ENCODE data around the gene KCNAB1. TPM values are rescaled to one million over a fixed set of nuclear protein-coding genes. Genes with fewer than 3 reads are reported as not detected.

Gene KCNAB1
- total and polyA plus RNA-seq, 2 of the 8 experiments (the other 6 are each of a cell fraction or from before 2014, with no cell fraction given): 0.51 to 2.3 TPM

GRCh38 chr3:156298014-156298413 is 177.6 kb downstream of the KCNAB1 start:
- Histone ChIP-seq H3K4me3 (ENCODE audit: extremely low read depth in 1 of 4, insufficient read depth in 2 of 4, low read depth in 3 of 4, low read length in 4 of 4) (no peak overlapping the region), H3K9me3 (ENCODE audit: insufficient read depth in 2 of 2, low read depth in 1 of 2, low read length in 1 of 2) (no peaks in the 10 kb centered on the region), H2BK120ac (replicated peaks; ENCODE audit: low read depth, low read length) (no peak overlapping the region), H3K23me2 (ENCODE audit: low read depth, low read length) (no peaks in the 10 kb centered on the region), H4K8ac (ENCODE audit: extremely low read depth, insufficient read depth, low read length) (no peak overlapping the region), H3K36me3 (ENCODE audit: control insufficient read depth in 2 of 4, insufficient read depth in 4 of 4, low read length in 3 of 4) (no peaks in the 10 kb centered on the region), H3K9ac (replicated peaks in 1 of 4; ENCODE audit: extremely low read depth in 1 of 4, low read depth in 3 of 4, low read length in 3 of 4) (no peak overlapping the region), H4K91ac (replicated peaks; ENCODE audit: insufficient read length, low read length) (no peak overlapping the region), H3K79me1 (ENCODE audit: low read depth, low read length) (no peaks in the 10 kb centered on the region), H2AK5ac (ENCODE audit: low read depth, low read length) (no peak overlapping the region), H3K14ac (ENCODE audit: insufficient read length) (no peak overlapping the region), H3K4me2 (ENCODE audit: insufficient read depth in 1 of 2, low read depth in 2 of 2, low read length in 2 of 2) (no peak overlapping the region), H3K4ac (replicated peaks; ENCODE audit: insufficient read length, low read depth, low read length) (no peak overlapping the region), H3K27me3 (replicated peaks in 1 of 4; ENCODE audit: control insufficient read depth in 3 of 4, extremely low read depth in 1 of 4, insufficient read depth in 3 of 4, low read length in 3 of 4) (peaks cover 0 to 6% (median 0%) of the 10 kb centered on the region in 4 experiments; a peak in 4 of 7 replicates), H3K18ac (ENCODE audit: extremely low read depth, low read length) (no peak overlapping the region), H4K20me1 (replicated peaks in 1 of 2; ENCODE audit: control insufficient read depth in 1 of 2, insufficient read depth in 2 of 2, low read length in 2 of 2) (no peaks in the 10 kb centered on the region), H3K79me2 (ENCODE audit: control insufficient read depth in 1 of 2, insufficient read depth in 2 of 2, low read length in 2 of 2) (no peaks in the 10 kb centered on the region), H4K5ac (ENCODE audit: insufficient read length, low read depth, low read length) (no peak overlapping the region), H3K4me1 (replicated peaks in 1 of 4; ENCODE audit: control insufficient read depth in 3 of 4, insufficient read depth in 4 of 4, low read length in 3 of 4) (no peaks in the 10 kb centered on the region), H2AFZ (ENCODE audit: low read length) (no peak overlapping the region), H2BK15ac (ENCODE audit: low read length) (no peak overlapping the region), H2BK12ac (ENCODE audit: low read depth, low read length) (no peak overlapping the region), H2BK20ac (ENCODE audit: low read length) (no peak overlapping the region), H2BK5ac (ENCODE audit: low read depth, low read length) (no peak overlapping the region), H3K56ac (replicated peaks; ENCODE audit: insufficient read length, low read depth, low read length) (no peak overlapping the region), H3K27ac (ENCODE audit: low read depth, low read length) (no peak overlapping the region), H3K23ac (ENCODE audit: insufficient read length) (no peak overlapping the region)
- DNase-seq (ENCODE audit: low read depth in 1 of 2, low spot score in 2 of 2): no peak
- ChIA-PET CTCF (ENCODE audit: partially characterized antibody) (no interaction called here), POLR2A (ENCODE audit: partially characterized antibody) (no interaction called here)
- WGBS, 2 experiments (ENCODE audit: extremely low coverage in 1 of 2, insufficient coverage in 1 of 2, insufficient read length in 1 of 2, insufficient replicate concordance in 2 of 2, low coverage in 1 of 2, low lambda C conversion rate in 2 of 2, missing lambda C conversion rate in 1 of 2): 95% methylated on average over 6 of the region's 6 CpGs; no CpG with 5 or more reads in 1 of the 2 experiments
- no peak for FAIRE-seq
- TF ChIP-seq CHD7 (IDR thresholded peaks at IDR 0.05; ENCODE audit: insufficient replicate concordance, low read length): no peak

All from H1 (cell line).